Kidney capillary endothelial cell (primary cell): ENCODE measurements around the gene RAB19.
"Not testable (repeated sequence)": the region's sequence is repeated elsewhere in the genome, so short reads cannot be mapped to it uniquely, and the experiment has no call there.

ENCODE experiments used
- DNase-seq: peaks from one replicate; pipeline ENCODE4 v3.0.0-alpha.2; 2018; ENCODE audit warnings: low spot score

Gene RAB19

GRCh38 chr7:140453785-140454656 lies 50.2 kb downstream of the RAB19 start:
- DNase-seq = not testable (repeated sequence)

DNA sequence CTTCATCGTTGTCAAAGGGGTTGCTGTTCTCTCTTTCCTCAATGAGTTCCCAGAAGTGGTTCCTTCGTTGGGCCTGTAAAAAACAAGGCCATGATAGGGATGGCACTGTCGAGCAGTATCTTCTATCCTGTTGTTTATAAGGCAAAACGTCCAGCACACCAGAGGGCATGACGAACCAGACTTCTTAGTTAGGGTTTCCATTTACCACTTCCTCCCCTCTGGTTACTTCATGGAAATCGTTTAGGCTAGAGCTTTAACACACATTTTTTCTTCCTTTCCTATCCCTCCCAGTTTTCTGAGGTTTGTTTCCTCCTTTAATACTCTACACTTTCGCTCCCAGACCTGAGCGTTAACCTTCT lies 50.8 kb downstream of the RAB19 start:
- no peak for DNase-seq

DNA sequence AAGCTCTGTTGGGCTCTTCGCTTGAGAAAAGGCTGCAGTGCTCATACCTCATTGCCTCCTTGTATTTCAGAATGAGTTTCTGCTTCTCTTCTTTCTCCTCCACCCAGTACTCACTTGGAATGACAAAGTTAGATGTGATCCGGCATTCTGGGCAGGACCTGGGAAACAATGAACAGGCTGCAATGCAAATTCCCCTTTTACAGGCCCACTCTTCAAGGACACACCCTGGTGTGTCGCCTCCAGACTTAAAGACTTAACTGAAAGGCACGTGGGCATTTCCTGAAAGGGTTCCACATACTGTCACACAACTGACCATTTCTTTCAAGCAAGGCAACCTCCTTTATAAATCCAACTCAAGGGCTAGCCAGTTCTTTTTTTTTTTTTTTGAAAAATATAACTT lies 51.9 kb downstream of the RAB19 start:
- no peak for DNase-seq

- no peak for DNase-seq
These were observed 52.7 kb downstream of the RAB19 start for GRCh38 chr7:140456551-140457051.

GRCh38 chr7:140458201-140458600 lies 54.3 kb downstream of the RAB19 start:
- no peak for DNase-seq

- no peak for DNase-seq
These were observed 55.1 kb downstream of the RAB19 start for GRCh38 chr7:140458916-140459315.

- no peak for DNase-seq
These were observed 59.3 kb downstream of the RAB19 start for GRCh38 chr7:140463111-140463510.

DNA sequence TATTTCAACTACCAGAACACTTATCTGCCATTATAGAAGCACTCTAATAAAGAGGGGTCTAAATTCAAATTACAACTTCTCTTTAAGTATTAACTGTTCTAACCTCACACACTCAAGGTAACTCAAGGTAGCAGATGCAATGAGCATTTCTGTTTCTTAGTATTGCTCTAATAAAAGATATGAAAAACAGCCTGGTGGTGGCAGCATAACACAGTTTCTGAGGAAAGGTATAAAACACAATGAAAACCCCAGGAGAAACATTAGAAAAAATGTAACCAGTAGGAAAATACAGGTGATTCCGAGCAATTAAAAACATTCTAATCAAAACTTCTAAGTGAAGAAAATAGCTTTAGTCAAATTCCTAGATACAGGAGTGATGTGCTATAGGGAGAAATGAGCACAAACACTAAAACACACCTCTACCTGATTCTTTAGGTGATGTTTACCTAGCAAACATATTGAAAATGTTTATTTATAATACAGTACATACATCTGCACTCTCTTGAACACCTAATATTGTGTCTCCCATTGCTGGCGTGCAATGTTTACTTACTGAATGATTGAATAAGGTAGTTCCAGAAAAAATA lies 72.0 kb downstream of the RAB19 start:
- peak; percentile 45 for DNase-seq

- DNase-seq = no peak
These were observed 72.9 kb downstream of the RAB19 start for GRCh38 chr7:140476698-140477261.
